Stimulated activated CD8-positive, alpha-beta memory T cell treated with anti-CD3 and anti-CD28 coated beads, Interleukin-12 subunit alpha, Interleukin-12 subunit beta, amount 100 ng/mL, for 24 hours (primary cell): Measurements from ENCODE around the gene HS6ST3.
"Not testable (repeated sequence)": the region's sequence is repeated elsewhere in the genome, so short reads cannot be mapped to it uniquely, and the experiment has no call there.

ENCODE experiments used
- DNase-seq: peaks from one replicate; pipeline ENCODE4 v3.0.0-alpha.2; 2020; ENCODE audit errors: extremely low read depth

The HS6ST3 gene

GRCh38 chr13:96089749-96090239 lies at the start of gene HS6ST3:
Gene HS6ST3, plus strand, starts transcription at chr13:96090107.
- no peak for DNase-seq

- DNase-seq: no peak
Measured at GRCh38 chr13:96041326-96042110, 48.4 kb upstream of the HS6ST3 start.

GRCh38 chr13:96044238-96044637 lies 45.7 kb upstream of the HS6ST3 start:
- no peak for DNase-seq

- DNase-seq: not testable (repeated sequence)
Measured at GRCh38 chr13:96046449-96047126, 43.3 kb upstream of the HS6ST3 start.

GRCh38 chr13:96050955-96051354 lies 39.0 kb upstream of the HS6ST3 start:
- DNase-seq: not testable (repeated sequence)

GRCh38 chr13:96051491-96051890 lies 38.4 kb upstream of the HS6ST3 start:
- not testable (repeated sequence) for DNase-seq

- DNase-seq: not testable (repeated sequence)
Measured at GRCh38 chr13:96051946-96052345, 38.0 kb upstream of the HS6ST3 start.

GRCh38 chr13:96052656-96053002 lies 37.3 kb upstream of the HS6ST3 start:
- no peak for DNase-seq

GRCh38 chr13:96053003-96053703 lies 36.8 kb upstream of the HS6ST3 start, which contains the start of gene UGGT2:
Gene UGGT2, minus strand, starts transcription at chr13:96053401. Its CDS starts 89 bp downstream, at chr13:96053312.
- peak; percentile 0 for DNase-seq

- DNase-seq: no peak
Measured at GRCh38 chr13:96065849-96066248, 24.1 kb upstream of the HS6ST3 start.

GRCh38 chr13:96068729-96069128 lies 21.2 kb upstream of the HS6ST3 start:
- DNase-seq: no peak

- no peak for DNase-seq
Measured at GRCh38 chr13:96071504-96071903, 18.4 kb upstream of the HS6ST3 start.

- no peak for DNase-seq
Measured at GRCh38 chr13:96072392-96072791, 17.5 kb upstream of the HS6ST3 start.

- no peak for DNase-seq
Measured at GRCh38 chr13:96075953-96076543, 13.9 kb upstream of the HS6ST3 start.

GRCh38 chr13:96080676-96081075 lies 9.2 kb upstream of the HS6ST3 start:
- no peak for DNase-seq

- no peak for DNase-seq
Measured at GRCh38 chr13:96081888-96082287, 8.0 kb upstream of the HS6ST3 start.

GRCh38 chr13:96082640-96083039 lies 7.3 kb upstream of the HS6ST3 start:
- DNase-seq: no peak

GRCh38 chr13:96086736-96087135 lies 3.2 kb upstream of the HS6ST3 start:
- no peak for DNase-seq

- no peak for DNase-seq
Measured at GRCh38 chr13:96089139-96089538, 768 bp upstream of the HS6ST3 start.

- DNase-seq: no peak
Measured at GRCh38 chr13:96090240-96091101, 564 bp downstream of the HS6ST3 start.
